Astrocyte of the hippocampus (primary cell): Measurements from ENCODE around the gene TTC23L.
A peak's percentile ranks its signal among the peaks of the same experiment; 100 is the strongest.

Source experiments
- DNase-seq: peaks from one replicate; pipeline ENCODE4 v3.0.0; 2011; ENCODE audit warnings: low read depth, low spot score

TTC23L gene

DNA sequence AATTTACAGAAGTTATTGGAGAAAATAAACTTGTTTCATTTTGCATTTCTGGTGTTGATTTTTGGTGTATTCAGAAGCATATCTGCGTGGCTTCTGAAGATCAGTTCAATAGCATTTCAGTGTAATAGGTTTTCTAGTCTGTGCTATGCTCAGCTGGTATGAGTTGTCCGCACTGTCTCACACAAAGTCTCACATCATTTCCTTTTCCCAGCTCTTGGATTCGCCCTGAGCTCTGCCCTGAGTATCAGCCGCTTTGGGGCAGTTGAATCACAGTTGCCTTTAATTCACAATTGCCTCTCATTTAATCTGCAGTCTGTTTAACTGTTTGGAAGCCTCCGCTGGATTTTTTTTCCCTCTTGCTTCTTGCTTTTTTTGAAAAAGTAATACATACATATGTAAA is 6.4 kb upstream of the TTC23L start:
- DNase-seq = no peak

DNA sequence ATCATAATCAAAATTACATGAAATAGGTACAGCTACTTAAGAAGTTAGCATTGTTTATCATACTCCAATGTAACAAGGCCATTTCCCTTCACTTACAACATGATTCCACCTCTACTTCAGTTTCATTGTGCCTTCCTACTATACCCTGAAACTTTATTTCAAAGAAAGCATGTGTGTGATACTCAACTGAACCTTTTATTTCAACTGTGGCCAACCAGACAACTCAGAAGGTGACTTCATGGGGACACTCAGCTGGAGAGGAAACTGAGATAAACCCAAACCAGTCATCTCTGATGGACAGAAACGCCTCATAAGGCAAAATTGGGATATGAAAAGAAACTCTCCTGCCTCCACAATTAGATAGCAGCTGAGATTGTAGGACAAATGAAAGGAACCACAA is 5.9 kb upstream of the TTC23L start:
- DNase-seq = no peak

DNA sequence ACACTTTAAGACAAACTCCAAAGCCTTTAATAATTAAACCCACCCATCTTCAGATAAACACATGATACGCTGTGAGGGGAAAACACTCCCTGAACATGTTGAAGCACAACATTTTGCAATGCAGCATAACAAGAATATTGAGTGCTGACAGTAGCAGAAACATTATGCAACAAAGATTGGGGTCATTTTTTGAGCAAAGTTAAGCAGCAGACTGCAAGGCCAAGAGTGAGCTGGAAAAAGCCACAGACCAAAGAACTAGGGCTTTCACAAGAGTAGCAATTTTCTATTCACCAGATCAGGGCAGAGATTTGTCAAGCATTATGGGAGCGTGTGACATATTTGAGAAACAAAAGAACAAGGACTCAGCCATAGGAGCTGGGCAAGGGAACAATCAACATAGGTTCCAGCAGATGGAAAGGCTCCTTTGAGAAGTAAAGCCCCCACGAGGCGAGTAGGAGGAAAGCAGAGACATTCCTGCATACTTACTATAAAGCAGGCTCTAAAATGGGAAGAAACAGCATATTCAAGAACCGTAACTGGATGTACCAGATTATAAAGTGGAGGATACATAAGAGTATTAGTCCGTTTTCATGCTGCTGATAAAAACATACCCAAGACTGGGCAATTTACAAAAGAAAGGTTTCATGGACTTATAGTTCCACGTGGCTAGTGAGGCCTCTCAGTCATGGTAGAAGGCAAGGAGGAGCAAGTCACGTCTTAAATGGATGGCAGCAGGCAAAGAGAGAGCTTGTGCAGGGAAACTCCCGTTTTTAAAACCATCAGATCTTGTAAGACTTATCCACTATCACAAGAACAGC is 4.8 kb upstream of the TTC23L start:
- no peak for DNase-seq

DNA sequence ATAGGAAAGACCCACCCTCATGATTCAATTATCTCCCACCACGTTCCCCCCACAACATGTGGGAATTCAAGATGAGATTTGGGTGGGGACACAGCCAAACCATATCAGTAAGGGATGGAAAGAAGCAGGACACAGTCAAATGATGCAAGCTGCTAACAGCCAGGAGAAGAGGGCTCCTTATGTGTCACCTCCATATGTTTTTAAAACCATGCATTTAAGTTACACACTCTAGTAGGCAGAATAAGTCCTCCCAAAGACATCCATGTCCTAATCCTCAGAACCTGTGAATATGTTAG is 4.2 kb upstream of the TTC23L start:
- no peak for DNase-seq

DNA sequence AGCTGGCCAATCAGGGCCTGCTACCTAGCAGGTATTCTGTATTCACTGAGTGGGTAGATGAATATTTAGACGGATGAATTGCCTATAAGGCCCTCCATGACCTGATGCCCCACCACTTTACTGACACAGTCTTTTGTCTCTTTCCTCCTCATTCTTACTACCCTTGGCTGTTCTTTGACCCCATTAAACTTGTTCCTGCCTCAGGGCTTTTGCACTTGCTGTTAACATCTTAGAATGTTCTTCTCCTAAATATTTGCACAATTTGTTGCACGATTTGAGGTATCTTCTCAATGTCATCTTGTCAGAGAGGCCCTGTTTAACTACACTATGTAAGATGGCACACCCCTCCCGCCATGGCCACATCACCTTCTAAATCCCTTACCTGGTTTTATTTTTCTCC is 3.3 kb upstream of the TTC23L start:
- no peak for DNase-seq

DNA sequence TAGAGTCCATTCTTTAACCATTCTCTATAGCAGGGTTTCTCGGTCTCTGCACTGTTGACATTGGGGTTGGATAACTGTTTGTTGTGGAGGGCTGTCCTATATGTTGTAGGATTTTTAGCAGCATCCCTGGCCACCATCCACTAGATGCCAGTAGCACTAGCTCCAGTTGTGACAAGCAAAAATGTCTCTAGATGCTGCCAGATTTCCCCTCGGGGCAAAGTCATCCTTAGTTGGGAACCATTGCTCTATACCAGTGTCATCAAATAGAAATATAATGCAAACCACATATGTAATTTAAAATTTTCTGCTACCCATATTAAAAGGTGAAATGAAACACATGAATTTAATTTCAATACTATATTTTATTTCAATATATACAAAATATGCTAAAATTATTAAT is 2.9 kb downstream of the TTC23L start:
- no peak for DNase-seq

DNA sequence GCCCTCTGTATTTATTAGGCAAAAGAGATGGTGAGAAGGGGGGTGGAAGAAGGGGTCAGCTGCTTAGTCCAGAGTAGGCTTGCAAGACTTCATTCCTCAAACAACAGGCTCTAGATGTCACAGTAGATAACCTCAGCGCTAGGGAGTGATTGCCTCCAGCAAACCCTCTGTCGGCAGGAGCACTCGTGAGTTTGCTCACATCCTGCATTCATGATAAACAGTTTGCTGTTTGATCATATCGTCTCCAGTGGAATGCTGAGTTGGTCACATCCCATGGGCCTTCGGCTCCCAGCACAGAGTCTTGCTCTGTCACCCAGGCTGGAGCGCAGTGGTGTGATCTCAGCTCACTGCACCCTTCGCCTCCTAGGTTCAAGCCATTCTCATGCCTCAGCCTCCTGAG is 3.6 kb downstream of the TTC23L start:
- DNase-seq = no peak

DNA sequence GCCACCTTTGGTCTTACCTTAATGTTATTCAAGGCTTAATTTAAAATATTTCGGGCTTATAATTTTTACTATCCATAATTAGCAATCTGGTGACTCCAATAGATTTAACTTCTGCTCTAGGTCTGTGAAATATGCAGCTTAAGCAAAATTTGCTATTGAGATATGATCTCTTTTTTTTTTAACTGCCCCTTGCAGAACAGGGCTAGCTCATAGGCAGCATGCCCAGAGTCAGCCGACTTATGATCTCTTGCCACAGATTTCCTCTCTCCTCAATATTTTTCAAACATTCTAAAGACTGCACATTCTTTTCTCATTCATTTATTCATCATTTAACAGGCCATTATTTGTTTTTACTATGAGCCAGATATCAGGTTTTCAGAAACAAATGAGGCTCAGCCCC is 4.5 kb downstream of the TTC23L start:
- DNase-seq = no peak

DNA sequence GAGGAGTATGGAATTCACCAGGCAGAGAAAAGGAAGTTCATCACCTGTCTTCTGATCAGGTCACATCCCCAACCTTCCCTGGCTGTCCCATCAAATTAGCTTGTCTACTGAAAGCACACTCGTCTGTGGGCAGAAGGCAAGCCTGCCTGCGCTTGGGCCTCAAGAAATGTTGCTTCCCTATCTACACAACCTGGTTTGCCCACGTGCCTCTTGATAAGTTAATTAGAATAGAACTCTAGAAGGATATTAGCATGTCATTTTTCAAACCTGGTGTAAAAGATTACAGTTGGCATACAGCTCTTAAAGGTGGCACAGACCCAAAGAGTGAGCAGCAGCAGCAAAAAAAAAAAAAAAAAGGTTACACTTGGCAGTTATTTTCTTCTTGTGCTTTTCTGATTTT is 5.1 kb downstream of the TTC23L start:
- no peak for DNase-seq

DNA sequence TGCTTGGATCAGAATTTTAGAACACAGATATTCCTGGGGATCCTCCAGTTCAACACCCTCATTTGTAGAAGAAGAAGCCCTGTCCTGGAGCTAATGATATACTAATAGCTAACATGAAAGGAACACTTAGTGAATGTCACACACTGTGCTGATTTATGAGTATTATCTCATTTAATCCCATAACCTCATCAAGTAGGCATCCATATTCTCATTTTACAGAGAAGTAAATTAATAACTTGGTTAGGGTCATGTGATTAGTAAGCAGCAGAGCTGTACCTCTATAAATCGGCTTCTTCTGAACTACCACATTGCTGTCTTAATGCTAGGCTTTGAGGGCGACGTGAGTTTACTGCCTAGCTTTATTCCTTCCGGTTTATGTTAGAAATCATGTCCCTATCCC is 6.0 kb downstream of the TTC23L start:
- no peak for DNase-seq

DNA sequence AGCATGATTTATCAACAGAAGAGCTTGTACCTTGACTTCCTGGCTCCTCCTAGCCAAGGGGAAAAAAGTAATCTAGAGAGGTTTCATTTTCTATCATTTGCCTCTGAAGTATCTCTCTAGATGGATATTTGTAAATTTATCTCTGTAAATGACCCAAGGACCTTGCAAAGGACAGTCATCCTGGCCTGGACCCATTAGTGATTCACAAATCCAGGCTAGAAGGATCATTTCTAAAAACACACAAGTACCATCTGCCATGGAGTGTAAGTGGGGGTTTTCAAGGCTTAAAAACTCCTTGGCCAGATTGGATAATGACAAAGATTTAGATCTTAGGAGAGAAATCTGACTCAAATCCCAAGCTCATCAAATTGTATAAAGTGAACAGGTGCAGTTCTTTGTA is 8.1 kb downstream of the TTC23L start:
- DNase-seq = no peak

DNA sequence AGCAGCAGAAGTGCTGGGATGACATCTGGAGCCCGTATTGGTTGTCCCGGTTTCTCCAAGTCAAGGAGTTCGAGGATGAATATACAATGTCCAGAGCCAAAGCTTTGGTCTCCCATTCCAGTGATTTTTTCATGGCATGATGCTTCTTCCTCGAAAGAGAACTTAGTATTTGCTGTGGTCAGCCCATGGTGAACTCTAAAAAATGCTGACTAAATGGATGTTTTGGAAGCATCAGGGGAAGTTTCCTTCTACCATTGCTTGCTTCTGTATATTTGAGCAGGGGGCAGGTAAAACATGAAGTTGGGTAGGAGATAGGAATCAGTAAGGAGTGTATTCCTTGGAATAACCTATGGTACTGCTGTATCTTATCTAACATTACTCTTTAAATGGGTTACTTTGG is 8.6 kb downstream of the TTC23L start:
- DNase-seq = no peak

DNA sequence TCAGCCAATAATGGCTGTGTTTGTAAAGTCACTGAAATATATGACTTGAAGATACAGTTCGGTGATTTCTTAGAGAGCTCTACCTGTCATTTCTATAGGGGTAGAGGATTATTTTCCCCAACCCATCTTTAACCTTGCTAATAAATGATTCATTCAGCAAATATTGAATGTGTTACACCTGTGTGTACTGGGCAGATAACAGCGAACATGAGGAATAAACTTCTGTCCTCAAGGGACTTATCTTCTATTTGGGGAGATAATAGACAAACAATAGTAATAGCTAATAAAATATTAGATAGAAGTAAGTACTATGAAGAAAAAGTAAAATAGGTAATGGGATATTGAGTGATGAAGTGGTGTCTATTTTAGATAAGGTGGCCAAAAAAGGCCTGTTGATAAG is 9.3 kb downstream of the TTC23L start:
- DNase-seq = no peak

DNA sequence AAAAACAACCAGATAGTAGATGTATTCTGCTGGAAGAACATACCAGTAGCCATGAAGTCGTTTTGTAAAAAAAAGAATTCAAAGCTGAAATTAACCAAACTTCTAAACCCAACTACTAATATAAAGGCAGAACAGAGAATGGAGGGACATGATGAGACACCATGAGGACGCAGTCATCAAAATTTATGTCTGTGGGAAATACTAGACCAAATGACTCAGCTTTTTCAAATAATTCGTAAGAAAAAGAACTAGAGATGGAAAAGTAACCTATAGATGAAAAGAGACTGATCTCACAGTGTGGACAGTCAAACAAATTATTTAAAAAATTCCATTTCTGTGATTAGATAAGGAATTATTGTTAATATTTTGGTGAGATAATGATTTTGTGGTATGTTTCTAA is 10.3 kb downstream of the TTC23L start:
- no peak for DNase-seq

DNA sequence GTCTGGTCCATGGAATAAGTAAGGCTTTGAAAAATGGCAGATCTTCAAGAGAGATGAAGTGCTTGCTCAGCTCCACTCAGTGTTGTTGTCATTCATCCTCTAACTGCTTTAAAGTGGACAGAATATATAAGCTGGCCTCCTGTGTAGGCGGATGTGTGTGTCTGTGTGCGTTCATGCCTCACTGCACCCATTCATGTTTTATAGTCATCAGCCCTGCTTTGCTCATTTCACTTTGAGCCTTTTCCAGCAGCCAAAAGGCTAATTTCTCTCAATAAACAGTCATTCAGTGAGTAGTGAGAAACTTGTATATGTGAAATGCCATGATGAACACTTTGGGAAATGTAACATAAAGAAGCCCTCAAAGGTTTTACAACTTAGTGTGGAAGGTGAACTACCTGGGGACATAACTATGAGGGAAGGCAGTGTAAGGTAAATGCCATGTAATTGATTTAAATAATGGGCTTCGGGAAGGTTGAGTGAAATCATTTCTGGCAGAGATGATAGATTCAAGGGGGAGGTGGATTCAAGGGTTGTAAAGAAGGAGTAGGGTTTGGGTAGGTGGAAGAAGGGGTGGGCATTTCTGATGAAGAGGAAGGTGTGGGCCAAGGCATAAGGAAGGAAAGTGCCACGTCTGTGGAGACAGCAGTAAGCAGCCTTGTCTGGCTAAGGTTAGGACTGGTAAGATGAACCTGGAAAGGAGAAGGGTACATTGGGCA is 15.7 kb downstream of the TTC23L start:
- peak; percentile 76 for DNase-seq

DNA sequence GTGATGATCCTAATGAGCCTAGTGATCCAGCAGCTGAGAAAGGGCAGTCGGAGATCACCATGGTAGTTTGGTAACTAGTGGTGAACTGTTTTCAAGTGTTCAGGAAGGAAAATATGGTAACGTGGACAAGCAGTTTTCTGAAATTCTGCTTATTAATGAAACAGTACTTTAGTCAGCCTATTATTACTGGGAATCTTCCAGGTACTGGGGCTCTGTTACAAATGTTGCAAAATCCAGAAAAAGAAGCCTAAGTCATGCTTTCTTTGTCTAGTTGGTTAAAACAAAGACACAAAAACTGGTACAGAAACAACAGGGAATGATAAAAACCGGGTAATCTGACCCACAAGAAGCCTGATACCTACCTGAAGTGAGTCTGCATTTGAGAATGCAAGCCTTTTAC is 18.2 kb downstream of the TTC23L start:
- DNase-seq = peak; percentile 27

DNA sequence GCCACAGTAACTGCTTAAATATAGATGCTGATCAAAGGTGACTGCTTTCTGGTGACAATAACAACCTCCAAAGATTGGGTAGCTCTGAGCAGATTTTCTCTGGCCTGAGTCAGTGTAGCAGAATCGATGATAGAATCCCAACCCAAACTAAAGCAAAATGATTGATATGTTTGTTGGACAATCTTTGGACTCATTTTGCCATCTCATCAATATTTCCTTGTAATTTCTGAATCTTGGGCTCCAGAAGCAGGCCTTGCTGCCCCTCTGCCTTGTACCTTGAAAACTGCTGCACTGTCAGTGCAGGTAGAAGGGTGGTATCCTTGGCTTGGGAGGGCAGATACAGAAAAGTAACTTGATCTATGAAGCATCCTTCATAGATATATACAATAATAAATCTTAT is 18.9 kb downstream of the TTC23L start:
- DNase-seq = no peak

DNA sequence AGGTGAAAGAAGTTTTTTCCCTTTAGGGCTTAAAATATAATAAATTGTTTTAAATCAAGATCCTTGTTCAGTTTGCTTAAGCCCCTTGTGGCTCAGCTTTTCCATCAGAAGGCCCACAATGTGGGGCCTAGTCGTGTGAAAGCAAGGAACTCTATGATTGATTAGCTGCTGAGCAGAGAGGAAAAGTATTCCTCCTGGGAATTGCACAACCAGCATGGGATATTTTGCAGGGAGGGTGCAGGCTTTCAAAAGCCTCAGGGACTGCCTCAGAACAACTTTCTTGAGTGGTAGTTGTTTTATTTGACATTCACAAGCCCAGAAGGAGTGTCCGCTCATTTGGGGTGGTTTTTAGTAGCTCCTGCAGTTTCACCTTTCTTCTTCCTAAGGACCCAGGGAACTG is 19.8 kb downstream of the TTC23L start:
- no peak for DNase-seq

DNA sequence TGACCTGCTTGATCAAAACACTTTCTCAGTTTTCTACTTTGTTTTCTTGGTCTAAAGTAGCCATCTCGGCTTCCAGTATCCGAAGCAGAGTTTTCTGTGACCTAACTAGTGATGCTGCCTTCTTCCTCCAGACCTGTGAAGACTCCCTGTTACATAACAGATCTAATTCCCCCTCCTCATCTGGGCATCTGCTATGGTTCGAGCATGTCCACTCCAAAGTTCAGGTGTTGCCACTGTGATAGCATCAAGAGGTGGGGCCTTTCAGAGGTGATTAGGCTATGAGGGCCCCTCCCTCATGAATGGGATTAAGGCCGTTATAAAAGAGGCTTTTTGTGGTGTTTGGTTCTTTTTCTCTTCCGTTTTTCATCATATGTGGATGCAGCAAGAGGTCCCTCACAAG is 20.3 kb downstream of the TTC23L start:
- DNase-seq = no peak

DNA sequence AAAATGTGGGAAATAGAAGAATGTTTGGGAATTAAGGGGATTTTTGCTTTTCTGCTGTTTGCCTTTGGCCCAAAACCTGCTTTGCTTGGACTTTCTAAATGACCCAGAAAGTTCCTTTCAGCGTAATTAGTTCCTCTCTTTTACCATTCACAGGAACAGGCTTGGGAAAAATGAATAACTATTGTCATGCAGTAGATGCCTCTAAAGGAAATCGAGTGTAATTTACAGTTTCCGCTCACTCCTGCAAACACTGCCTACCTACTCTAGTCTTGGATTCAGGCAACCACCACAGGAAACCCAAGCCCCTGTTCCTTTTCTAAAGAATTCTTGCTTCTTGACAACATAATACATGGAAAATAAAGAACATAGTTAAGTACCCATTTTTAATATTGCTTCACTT is 25.0 kb downstream of the TTC23L start:
- no peak for DNase-seq

DNA sequence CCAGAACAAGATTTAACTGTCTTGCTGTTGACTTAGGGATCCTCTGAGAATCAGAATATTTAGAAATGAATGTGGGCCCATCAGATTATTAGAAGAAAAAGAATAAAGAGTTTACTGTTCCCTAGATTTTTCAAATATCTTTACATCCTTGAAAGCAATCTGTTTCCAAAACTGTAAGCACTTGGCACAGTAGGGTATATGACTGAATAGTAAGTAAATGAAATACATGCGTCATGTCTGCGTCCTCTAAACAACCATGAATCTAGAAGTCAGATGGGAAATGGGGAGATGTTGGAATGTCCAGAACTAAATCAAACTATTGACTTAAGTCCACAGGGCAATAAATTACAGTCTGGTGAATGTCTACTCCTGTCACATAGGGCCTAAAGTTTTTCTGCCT is 26.1 kb downstream of the TTC23L start:
- no peak for DNase-seq

DNA sequence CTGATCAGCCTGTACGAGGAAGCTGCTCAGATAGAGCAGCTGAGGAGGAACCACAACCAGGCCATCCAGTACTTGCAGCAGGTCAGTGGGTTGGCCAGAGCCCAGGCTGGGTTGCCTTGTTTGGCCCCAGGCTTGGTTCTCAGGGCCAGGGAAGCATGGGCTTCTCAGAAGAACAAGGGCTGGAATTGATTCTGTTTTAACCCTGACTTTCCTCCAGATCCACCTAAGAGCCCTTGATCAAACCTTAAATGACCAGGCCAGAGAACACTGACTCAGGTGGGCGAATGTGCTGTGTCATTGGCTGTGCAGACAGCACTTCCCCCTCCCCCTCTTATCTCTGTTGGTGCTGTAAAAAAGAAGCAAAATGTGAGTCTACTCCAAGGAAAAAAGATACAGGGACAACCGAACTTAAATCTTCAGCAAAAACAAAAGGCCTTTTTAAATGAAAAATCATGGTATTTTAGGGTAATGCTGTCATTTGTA is 28.1 kb downstream of the TTC23L start:
- DNase-seq = no peak

DNA sequence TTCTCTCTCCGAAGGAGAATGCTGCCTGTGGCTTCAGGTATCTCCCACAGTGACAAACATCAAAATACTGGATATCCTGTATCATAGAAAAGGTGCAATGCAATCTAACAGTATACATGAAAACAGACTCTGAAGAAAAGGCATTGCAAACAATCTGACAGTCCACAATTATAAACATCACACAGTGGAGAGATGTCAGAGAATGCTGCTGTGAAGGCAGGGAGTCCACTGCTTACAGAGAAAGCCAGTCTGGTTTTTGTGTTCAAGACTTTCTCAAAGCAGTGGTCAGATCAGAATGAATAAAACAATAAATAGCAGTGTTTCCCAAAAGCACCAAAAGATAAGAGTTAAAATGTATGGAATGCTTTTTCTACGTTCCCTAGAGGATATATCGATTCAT is 28.7 kb downstream of the TTC23L start:
- no peak for DNase-seq

DNA sequence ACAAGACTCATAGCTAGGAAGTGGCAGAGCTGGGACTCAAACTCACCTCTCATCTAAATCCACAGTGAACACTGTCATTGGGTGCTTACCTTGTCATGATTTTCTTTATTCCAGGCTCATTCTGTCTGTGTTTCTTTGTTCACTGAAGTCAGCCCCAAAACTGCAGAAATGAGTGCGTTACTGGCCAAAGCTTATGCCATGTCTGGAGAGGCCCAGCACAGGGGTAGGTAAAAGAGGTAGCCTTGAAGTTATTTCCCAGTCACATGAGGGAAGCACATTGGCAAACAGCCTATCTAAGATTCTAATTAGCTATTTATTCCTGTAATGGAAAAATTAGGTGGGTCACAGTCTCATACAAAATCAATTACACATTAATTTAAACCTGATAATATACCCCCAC is 29.8 kb downstream of the TTC23L start:
- DNase-seq = no peak
